Tibial nerve (tissue), 3 donors: ENCODE results near the gene ITGAE.

Source experiments
- CTCF ChIP-seq, 5 experiments: fragments of 200-600 bp in 3 of 5; fragments of 450-650 bp in 2 of 5; sonication (generic) in 3 of 5; IDR thresholded peaks; one replicate each; pipeline ENCODE4 v1.5.1; 2016 to 2019; ENCODE audit warnings: antibody characterized with exemption in 5 of 5, mild to moderate bottlenecking in 3 of 5, moderate library complexity in 2 of 5
- POLR2A ChIP-seq, 2 donors: fragments of 450-650 bp; IDR thresholded peaks; one replicate each; pipeline ENCODE4 v1.6.1; 2017; ENCODE audit warnings: antibody characterized with exemption in 2 of 2, mild to moderate bottlenecking in 2 of 2, moderate library complexity in 2 of 2

GRCh38 chr17:3761918-3762380 lies 39.0 kb downstream of the ITGAE start:
- TF ChIP-seq CTCF (IDR thresholded peaks at IDR 0.05): no peak
- no peak for TF ChIP-seq POLR2A (IDR thresholded peaks at IDR 0.05)
